Measurements from ENCODE around the gene ZMYND8.

ZMYND8 gene

DNA sequence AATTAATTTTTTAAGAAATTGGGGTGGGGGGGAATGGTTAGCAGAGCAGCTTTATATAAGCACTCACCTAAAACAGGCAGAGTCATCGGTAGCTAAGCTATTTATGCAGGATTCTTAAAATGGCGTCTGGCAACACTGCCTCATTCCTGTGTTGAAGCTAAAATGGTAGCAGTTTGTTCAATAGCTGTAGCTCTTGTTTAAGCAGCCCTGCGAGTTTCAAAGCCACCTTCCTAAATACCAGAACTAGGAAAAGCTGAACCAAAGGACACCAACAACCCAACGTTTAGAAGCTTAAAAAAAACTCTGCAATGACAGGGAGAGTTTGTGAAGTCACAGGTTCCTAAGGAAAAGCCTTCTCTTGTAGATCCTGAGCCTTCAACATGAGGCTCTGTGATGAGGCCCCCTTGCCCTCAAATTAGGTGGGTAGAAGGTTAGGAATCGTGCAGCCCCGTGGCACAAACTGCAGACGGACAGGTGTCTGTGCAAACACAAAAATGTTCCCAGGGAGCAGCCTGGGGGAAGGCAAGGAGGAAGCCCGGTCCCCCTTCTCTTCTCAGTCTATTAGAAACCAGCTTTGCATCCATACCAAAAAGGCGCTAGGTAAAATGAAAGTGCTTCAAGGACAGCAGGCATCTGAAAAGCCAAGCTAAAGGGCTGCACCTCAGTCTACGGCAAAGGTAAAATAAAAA, 4.7 kb downstream of the ZMYND8 start:
- TF ChIP-seq, protein P1, sequence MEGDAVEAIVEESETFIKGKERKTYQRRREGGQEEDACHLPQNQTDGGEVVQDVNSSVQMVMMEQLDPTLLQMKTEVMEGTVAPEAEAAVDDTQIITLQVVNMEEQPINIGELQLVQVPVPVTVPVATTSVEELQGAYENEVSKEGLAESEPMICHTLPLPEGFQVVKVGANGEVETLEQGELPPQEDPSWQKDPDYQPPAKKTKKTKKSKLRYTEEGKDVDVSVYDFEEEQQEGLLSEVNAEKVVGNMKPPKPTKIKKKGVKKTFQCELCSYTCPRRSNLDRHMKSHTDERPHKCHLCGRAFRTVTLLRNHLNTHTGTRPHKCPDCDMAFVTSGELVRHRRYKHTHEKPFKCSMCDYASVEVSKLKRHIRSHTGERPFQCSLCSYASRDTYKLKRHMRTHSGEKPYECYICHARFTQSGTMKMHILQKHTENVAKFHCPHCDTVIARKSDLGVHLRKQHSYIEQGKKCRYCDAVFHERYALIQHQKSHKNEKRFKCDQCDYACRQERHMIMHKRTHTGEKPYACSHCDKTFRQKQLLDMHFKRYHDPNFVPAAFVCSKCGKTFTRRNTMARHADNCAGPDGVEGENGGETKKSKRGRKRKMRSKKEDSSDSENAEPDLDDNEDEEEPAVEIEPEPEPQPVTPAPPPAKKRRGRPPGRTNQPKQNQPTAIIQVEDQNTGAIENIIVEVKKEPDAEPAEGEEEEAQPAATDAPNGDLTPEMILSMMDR (IDR thresholded peaks at IDR 0.05), result no peak

GRCh38 chr20:47350691-47351545, 5.6 kb downstream of the ZMYND8 start:
- TF ChIP-seq, protein P1 (IDR thresholded peaks at IDR 0.05), result no peak

DNA sequence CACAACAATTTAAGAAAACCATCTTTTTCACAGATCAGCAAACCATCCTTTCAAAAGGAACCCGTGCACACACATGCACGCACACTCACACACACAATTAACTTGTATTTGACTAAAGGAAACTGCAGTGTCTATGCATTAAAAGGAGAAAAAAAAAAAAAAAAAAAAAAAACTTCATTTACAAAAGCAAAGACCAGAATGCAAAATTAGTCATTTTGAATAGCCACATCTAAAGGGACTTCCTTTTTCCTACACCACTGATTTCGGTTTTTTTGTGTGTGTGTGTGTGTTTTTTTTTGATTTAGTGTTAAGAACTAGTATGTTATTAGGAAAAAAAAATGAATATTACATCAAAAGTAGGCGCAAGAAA, 6.3 kb downstream of the ZMYND8 start:
- TF ChIP-seq, protein P1 (IDR thresholded peaks at IDR 0.05), result no peak

DNA sequence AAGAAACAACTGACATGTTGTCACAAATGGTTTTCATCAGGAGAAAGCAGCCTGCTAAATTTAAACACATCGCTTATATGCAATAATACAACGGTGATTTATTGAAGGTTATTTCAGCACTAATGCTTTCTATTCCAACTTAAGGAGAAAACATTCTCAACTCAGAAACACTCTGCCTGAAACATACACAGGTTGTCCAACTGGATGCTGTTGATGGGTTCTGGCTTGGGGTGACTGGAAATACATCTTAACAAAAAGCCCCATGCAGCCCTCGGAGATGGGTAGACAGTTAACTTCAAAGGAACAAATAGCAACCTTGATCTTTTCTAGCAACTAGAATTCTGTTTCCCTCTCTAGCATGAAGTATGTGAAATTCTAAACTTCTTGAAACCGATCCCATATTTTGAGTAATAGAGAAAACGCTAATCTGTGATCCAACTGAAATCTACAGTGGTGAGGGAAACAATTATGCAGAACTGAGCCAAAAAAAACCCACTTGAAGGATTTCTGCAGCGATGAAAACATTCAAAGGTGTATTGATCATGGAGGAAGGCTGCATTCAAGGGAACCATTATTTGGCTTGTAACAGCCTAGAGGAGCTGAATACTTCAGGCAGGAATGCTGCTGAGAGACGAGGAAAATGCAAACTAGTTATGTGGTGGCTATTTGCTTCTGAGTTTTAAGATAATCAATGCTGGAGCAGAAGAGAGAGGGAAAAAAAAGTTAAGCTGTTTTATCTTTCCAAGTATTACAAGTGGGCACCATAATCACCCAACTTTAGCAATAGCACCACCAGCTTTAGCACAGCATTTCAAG, 6.9 kb downstream of the ZMYND8 start:
- TF ChIP-seq, protein P1 (IDR thresholded peaks at IDR 0.05), result no peak

DNA sequence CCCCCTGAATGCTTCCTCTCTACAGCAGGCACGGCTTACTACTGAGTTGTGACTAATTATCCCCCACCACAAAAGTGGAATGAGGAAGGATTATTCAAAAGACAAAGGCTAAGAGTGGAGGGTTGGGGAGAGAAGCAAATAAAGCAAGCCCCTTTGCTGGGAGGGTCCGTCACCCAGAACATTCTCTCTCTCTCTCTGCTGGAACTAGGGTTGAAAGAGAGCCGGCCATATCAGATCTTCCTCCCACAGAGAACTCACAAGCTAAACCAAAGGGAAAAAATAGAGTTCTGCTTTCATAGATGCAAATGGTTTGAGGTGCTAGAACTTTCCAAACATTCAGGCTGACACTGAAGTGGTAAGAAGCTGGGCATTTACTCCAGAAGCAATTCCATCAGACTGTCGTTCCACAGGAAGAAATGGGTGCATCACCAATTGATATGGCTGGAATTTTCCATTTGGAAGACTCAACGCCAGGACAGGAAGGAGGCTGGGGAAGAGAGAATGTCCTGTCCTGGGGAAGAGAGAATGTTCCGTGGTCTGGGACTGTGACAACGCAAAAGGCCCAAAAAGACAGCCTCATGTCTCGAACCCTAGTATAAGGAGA, 7.9 kb downstream of the ZMYND8 start:
- TF ChIP-seq, protein P1 (IDR thresholded peaks at IDR 0.05), result no peak

GRCh38 chr20:47347661-47348435, 8.7 kb downstream of the ZMYND8 start:
- TF ChIP-seq, protein P1 (IDR thresholded peaks at IDR 0.05), result no peak
